Measurements from ENCODE around the gene CFAP45. TPM values are rescaled to one million over a fixed set of nuclear protein-coding genes. Genes with fewer than 3 reads are reported as not detected.

CFAP45 gene
- 0.13 and 0.16 TPM in 2 replicates for total RNA-seq

GRCh38 chr1:159900086-159900680, at the start of gene CFAP45:
CFAP45 (minus strand) TSS chr1:159900165; CDS start chr1:159900098, 67 bp downstream.

GRCh38 chr1:159945483-159946241, 45.7 kb upstream of the CFAP45 start, which contains the start of gene IGSF9:
IGSF9 (minus strand) TSS chr1:159945613; CDS start chr1:159943454, 2,159 bp downstream.

GRCh38 chr1:159924791-159925718, 25.1 kb upstream of the CFAP45 start, which contains the start of gene TAGLN2:
TAGLN2 (minus strand) TSS chr1:159925507; CDS start chr1:159920509, 4,998 bp downstream.

GRCh38 chr1:159862557-159862956, 37.4 kb downstream of the CFAP45 start, which contains the start of gene VSIG8:
VSIG8 (minus strand) TSS chr1:159862657; CDS start chr1:159862521, 136 bp downstream.

GRCh38 chr1:159826441-159827101, 73.4 kb downstream of the CFAP45 start, which contains the start of gene SLAMF8:
SLAMF8 (plus strand) TSS chr1:159826873; CDS start chr1:159826899, 26 bp downstream.

Other genes with a start within 250 kb of the CFAP45 start
- gene CRP, start 185.6 kb downstream of the CFAP45 start, total RNA-seq = not detected in 2 replicates
- 18.2 and 49.2 TPM in 2 replicates for gene DUSP23, start 119.2 kb downstream of the CFAP45 start, total RNA-seq
- not detected in 2 replicates for gene FCRL6, start 97.8 kb downstream of the CFAP45 start, total RNA-seq
- gene SLAMF8, start 73.3 kb downstream of the CFAP45 start, total RNA-seq = not detected in 2 replicates
- gene VSIG8, start 37.5 kb downstream of the CFAP45 start, total RNA-seq = not detected in 2 replicates
- gene TAGLN2, start 25.3 kb upstream of the CFAP45 start, total RNA-seq = 305 and 327 TPM in 2 replicates
- gene IGSF9, start 45.4 kb upstream of the CFAP45 start, total RNA-seq = not detected in 2 replicates
- not detected in 2 replicates for gene SLAMF9, start 54.1 kb upstream of the CFAP45 start, total RNA-seq
- gene PIGM, start 131.8 kb upstream of the CFAP45 start, total RNA-seq = 1.6 and 4.0 TPM in 2 replicates
- gene KCNJ10, start 170.0 kb upstream of the CFAP45 start, total RNA-seq = not detected in 2 replicates
- gene KCNJ9, start 181.4 kb upstream of the CFAP45 start, total RNA-seq = not detected in 2 replicates
- 7.4 and 15.1 TPM in 2 replicates for gene IGSF8, start 198.5 kb upstream of the CFAP45 start, total RNA-seq
- not detected in 2 replicates for gene ATP1A2, start 215.6 kb upstream of the CFAP45 start, total RNA-seq

Measured in bladder microvascular endothelial cell (primary cell).